Right renal pelvis (tissue), 4 donors: ENCODE data around the gene TMEM164. TPM values are rescaled to one million over a fixed set of nuclear protein-coding genes. Genes with fewer than 3 reads are reported as not detected.

Source experiments
- DNase-seq, 4 donors: peaks; one replicate each; pipeline ENCODE4 v3.0.0-alpha.2; 2013; ENCODE audit warnings: low read depth in 4 of 4, low spot score in 3 of 4, missing footprints in 1 of 4
- polyA plus RNA-seq, 4 donors: library from polyadenylated mRNA; unstranded; fragments of 120-200 nt; gene quantifications; one replicate each; pipeline ENCODE4 v1.2.1, GENCODE V29; 2013; ENCODE audit not compliant: insufficient read length in 4 of 4

The TMEM164 gene
- polyA plus RNA-seq, 4 donors, result 36.6 to 41.1 (median 40.1) TPM

- no peak for DNase-seq
Measured at GRCh38 chrX:110159235-110159634, 156.3 kb downstream of the TMEM164 start.

GRCh38 chrX:110159865-110160264 is 157.0 kb downstream of the TMEM164 start:
- DNase-seq, result no peak

GRCh38 chrX:110161361-110161686 is 158.4 kb downstream of the TMEM164 start:
- DNase-seq, result no peak

DNA sequence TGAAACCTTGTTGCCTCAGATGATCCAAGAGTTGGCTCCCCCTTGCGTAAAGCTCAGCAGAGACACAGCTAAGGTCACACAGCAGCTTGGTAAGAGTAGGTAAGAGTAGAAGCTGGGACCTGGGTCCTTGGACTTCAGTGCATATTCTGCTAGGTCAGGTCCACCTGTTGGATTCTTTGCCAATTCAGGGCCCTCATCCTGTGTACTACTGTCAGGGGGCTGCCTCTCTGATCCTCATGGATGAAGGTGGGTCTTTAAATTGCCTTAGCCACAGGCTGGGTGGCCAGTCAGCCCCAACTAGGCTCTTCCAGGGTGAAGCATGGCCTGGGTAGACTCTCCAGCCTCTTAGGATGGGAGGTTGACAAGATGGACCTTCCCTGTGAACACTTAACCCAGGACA is 159.2 kb downstream of the TMEM164 start:
- DNase-seq, result no peak

- DNase-seq, result no peak
Measured at GRCh38 chrX:110162867-110163266, 160.0 kb downstream of the TMEM164 start.

DNA sequence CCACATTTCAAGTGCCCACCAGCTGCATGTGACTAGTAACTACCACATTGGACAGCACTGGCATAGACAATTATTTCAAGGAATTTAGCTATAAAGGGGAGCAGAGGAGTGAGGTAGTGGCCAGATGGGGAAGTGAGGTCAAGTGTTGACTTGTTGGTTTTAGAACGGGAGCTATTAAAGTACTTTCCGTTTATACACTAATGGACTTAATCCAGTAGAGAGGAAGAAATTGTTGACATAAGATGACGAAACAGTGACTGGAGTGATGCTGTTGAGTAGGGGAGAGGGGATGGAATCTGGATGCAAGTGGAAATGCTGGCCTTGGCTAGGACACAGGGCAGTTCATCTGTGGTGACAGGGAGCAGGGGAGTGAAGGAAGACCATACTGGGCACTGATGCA is 160.6 kb downstream of the TMEM164 start:
- no peak for DNase-seq

DNA sequence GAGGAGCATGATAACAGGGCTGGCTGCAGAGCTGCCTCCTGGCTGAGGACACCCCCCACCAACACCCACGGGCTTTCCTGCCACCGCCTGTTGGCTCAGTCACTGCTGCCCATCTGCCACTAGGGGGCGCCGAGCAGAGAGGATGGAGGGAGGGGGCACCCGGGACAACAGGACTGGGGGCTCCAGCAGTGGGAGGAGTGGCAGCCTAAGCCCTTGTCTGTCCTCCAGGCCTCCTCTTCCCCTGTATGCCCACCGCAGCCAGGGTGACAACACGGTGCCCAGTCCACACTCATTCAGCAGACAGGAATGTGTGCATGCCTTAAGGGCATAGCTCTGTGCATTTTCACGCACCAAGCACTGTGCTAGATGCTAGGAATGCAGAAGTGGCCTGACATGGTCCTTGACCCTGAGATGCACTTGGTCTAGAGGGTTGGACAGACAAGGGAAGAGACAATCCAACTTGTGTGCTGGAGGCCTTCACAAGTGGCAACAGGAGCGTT is 165.1 kb downstream of the TMEM164 start:
- no peak for DNase-seq

- no peak for DNase-seq
Measured at GRCh38 chrX:110168585-110168984, 165.7 kb downstream of the TMEM164 start.

GRCh38 chrX:110170029-110170428 is 167.1 kb downstream of the TMEM164 start:
- no peak for DNase-seq

- no peak for DNase-seq
Measured at GRCh38 chrX:110171442-110171841, 168.5 kb downstream of the TMEM164 start.

DNA sequence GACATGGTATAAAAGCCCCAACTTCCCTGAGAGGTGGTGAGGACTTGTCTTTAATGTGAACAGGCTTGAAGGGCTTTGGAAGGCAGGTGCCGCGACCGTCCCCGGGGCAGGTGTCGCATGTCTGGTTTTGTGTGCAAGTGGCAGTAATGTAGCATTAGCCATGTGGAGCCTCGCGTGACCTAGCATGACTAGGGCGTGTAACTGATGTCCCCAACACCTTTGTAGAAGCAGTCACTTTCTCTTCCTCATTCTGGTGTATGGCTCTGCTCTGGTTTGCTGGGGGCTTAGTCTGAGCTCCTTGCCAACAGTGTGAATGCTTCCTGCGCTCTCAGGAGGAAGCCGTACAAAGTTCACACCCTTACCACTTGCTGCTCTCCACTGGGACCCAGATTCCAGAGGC is 169.3 kb downstream of the TMEM164 start:
- DNase-seq, result no peak

DNA sequence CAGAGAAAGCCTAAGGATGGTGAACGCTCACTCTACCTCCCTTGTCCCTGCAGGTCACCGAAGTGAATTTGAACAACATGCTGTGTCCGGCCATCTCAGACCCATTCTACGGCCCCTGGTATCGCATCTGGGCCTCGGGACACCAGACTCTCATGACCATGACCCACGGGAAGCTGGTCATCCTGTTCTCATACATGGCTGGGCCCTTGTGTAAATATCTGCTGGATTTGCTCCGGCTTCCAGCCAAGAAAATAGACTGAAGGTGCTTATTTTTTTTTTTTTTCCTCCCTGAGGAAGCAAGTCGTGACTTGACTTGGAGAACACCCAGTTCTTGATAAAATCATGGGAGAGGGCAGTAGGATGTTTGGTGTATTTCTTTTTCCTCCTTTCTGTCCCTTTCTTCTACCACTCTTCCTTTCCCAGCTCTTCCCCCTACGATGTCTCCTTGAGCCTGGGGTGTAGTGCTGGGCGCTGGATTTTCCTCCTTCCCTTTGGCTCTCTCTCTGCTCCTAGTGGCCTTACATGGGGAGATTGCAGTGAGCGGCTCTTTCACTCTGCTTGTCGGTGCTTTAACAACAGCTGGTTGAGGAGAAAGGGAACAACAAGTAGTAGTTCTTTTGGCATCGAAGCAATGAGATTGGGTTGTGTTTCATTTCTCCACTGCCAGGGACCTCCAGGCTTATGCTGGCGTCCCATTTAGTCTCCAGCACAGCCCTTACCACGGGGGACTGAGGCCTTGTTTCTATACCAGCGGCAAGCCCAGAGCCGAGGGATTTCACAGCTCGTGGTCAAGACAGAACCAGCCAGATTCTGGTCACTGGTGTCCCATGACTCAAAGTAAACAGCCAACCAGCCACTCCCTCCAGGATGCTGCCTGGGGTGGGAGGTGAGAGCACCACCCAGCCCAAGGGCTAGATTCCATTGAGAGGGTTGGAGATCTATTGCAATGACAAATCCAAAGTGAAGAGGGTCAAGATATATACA is 170.6 kb downstream of the TMEM164 start:
- no peak for DNase-seq

DNA sequence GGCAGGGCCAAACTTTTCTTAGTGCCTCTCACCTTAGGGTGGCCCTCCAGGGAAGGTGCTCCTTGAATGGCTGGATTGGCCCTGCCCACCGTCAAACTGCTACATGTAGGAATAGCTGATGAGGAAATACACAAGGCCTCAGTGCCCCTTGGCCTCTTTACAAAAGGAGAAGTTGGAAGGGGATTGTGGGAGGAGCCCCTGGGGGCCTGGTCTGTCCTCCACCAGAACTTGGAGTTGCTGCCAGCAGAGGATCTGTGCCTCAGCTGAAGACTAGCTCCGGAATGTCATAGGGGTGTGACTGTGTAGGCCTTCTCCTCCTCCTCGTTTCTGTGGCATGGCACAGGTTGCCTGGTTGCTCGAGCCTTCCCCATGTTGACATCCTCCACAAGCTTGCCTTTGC is 172.2 kb downstream of the TMEM164 start:
- DNase-seq, result no peak

- no peak for DNase-seq
Measured at GRCh38 chrX:110175696-110176095, 172.8 kb downstream of the TMEM164 start.

DNA sequence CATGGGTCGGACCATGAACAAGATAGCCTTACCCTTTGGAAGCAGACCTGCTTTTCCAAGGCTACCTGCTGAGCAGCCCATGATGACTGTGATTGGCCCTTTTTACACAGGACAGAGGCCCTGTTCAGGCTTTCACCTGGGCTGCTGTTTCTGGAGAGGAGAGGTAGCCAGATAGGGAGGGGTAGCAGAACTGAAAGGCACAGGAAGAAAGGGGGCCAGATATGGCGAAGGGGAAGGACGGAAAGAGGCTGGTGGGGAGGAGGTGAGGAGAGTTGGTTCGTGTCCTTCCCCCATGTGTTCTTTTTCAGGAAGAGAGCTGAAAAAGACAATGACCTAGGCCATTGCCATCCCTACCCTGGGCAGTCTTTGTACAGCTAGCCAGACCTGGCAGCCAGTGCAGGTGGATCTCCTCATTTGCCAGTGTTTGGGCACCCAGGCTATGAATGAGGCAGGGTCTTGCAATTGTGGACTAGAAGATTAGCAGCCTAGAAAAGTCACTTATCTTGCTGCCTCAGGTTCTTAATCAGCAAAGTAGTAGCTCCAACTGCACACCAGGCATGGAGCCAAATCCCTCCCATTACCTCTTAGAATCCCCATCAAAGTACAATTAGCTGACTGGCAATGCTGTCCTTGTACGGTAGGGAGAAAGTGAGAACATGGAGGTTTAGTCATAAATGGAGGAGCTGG is 175.4 kb downstream of the TMEM164 start:
- no peak for DNase-seq

GRCh38 chrX:110180176-110180927 is 177.4 kb downstream of the TMEM164 start:
- no peak for DNase-seq

DNA sequence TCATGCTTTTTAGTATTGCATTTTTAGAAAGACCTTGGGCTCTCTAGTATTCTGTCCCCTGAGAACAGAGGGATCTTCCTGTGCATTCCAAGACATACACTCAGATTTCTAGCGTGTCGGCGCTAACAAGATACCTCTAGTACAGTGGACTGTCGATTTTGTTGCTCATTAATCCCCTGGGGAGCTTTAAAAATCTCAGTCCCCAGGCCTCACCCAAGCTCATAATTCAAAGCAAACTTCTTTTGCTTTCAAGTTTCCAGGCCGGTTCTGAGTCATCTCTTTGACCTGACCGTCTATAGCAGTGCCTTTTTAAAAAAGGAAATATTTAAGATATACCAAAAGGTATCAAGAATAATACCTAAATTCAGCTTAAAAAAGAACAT is 178.0 kb downstream of the TMEM164 start:
- DNase-seq, result no peak

DNA sequence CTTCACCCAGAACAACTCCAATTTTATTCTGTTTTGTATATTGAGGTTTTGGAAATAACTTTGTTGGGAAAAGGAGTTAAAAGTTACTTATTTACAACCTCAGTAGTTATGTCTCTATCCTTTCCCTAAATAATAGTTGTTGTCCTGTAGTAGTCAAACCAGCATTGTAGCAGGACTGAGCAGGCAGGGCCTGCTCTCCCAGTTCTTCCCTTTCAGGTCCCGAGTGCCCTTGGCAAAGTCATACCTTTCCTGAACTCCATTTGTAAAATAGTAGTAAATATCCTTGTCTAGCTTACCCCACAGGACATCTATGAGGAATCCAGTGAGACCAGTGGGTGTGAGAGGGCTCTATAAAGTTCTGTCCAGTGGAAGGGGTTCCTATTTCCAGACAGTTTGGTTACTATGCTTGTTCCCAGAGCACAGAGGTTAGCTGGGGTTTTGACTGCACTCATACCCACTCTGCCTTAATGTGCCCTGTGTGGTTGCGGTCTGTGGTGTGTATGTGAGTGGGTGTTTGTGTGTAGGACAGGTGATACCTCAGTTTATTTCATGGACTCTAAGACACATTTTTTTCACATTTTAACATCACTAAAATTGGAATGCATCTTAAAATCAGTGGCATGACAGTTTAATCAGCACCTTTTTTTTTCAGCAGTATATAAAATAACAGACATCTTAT is 178.7 kb downstream of the TMEM164 start:
- no peak for DNase-seq

- no peak for DNase-seq
Measured at GRCh38 chrX:110182362-110182761, 179.4 kb downstream of the TMEM164 start.

GRCh38 chrX:110182865-110183264 is 180.0 kb downstream of the TMEM164 start:
- no peak for DNase-seq

DNA sequence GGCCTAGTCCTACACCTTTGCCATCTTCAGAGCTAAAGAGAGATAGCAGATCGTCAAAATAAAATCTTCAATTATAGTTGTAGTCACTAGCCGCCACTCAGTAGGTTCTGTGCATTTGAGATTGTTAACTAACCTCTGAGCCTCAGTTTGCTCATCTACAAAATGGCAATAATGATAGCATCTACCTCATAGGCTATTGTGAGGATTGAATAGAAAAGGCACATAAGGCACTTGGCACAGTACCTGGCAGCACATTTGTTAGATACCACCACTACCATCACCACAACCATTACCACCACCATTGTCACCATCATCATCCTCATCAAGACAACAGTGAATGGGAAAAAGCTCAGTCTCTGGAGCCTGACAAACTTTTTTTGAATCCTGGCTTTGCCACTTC is 180.4 kb downstream of the TMEM164 start:
- DNase-seq, result no peak
